GM06990 (cell line): ENCODE measurements around the gene ITCH.
A peak's percentile ranks its signal among the peaks of the same experiment; 100 is the strongest.

Experiments
- DNase-seq: peaks from one replicate; pipeline ENCODE4 v3.0.0-alpha.2; 2011; ENCODE audit not compliant: insufficient read length; ENCODE audit errors: extremely low read depth
- H3K27me3 ChIP-seq: replicated peaks from 2 replicates; pipeline ENCODE4 v1.6.0; 2011; ENCODE audit warnings: low read length; ENCODE audit not compliant: control insufficient read depth, insufficient read depth
- H3K36me3 ChIP-seq: 2 replicates; pipeline ENCODE4 v1.5.1; 2011; ENCODE audit warnings: low read length; ENCODE audit not compliant: control insufficient read depth, insufficient read depth
- H3K4me3 ChIP-seq: replicated peaks from 2 replicates; pipeline ENCODE4 v1.5.1; 2011; ENCODE audit warnings: low read depth, mild to moderate bottlenecking, control low read depth, low read length
- TF ChIP-seq, protein P1 (sequence below): IDR thresholded peaks from 2 replicates; pipeline ENCODE4 v1.5.1; 2011; ENCODE audit warnings: low read length, control low read depth, mild to moderate bottlenecking, inconsistent platforms; ENCODE audit not compliant: insufficient read depth, poor library complexity, severe bottlenecking

Gene ITCH

DNA sequence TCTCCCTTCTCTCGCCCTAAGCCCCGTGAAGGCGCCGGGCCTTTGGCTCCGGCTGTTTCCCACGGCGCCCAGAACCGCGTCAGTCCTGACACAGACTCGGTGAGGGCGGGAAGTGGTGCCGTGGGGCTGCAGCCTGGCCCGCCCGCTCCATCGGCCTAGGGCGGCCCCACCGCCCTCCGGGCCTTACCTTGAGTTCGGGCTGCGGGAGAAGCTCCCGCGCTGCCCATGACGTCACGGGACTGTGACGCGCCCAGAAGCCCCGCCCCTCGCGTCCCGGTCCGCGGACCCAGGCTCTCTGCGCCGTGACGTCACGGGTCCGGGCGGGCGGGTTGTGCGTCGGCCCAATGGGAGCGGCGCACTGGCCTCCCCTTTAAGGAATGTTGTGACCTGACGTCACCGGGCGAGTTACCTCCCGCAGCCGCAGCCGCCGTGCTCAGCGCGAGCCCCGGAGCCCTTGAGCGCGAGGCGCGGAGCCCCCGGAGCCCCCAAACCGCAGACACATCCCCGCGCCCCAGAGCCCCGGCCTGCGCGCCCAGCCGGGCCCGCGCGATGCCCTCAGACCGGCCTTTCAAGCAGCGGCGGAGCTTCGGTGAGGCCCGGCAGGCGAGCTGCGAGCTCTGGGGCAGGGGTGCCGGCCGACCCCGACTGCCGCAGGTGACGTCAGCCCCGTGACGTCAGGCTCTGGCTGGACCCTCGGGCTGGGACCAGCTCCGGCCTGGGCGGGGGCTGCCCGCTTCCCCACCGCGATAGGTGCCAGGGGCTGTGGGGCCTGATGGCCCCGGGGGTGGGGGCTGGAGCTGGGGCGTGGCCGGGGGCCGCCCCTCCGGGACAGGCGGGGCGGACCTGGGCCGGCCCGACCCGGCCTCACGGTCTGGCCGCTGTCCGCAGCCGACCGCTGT lies 195.5 kb downstream of the ITCH start, which contains the start of gene MAP1LC3A:
Gene MAP1LC3A, plus strand, starts transcription at position 399 of the 899 bp plus-strand sequence. Its CDS starts 151 bp downstream, at position 550.
- Histone ChIP-seq H3K4me3 (peak within 1 kb of the TSS; percentile 76), H3K27me3 (no peaks in the 10 kb centered on the region), H3K36me3 (no peaks in the 10 kb centered on the region; the same call in 1 of the 2 replicates)
- TF ChIP-seq, protein P1, sequence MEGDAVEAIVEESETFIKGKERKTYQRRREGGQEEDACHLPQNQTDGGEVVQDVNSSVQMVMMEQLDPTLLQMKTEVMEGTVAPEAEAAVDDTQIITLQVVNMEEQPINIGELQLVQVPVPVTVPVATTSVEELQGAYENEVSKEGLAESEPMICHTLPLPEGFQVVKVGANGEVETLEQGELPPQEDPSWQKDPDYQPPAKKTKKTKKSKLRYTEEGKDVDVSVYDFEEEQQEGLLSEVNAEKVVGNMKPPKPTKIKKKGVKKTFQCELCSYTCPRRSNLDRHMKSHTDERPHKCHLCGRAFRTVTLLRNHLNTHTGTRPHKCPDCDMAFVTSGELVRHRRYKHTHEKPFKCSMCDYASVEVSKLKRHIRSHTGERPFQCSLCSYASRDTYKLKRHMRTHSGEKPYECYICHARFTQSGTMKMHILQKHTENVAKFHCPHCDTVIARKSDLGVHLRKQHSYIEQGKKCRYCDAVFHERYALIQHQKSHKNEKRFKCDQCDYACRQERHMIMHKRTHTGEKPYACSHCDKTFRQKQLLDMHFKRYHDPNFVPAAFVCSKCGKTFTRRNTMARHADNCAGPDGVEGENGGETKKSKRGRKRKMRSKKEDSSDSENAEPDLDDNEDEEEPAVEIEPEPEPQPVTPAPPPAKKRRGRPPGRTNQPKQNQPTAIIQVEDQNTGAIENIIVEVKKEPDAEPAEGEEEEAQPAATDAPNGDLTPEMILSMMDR, result no peak
- peak; percentile 88 for DNase-seq

DNA sequence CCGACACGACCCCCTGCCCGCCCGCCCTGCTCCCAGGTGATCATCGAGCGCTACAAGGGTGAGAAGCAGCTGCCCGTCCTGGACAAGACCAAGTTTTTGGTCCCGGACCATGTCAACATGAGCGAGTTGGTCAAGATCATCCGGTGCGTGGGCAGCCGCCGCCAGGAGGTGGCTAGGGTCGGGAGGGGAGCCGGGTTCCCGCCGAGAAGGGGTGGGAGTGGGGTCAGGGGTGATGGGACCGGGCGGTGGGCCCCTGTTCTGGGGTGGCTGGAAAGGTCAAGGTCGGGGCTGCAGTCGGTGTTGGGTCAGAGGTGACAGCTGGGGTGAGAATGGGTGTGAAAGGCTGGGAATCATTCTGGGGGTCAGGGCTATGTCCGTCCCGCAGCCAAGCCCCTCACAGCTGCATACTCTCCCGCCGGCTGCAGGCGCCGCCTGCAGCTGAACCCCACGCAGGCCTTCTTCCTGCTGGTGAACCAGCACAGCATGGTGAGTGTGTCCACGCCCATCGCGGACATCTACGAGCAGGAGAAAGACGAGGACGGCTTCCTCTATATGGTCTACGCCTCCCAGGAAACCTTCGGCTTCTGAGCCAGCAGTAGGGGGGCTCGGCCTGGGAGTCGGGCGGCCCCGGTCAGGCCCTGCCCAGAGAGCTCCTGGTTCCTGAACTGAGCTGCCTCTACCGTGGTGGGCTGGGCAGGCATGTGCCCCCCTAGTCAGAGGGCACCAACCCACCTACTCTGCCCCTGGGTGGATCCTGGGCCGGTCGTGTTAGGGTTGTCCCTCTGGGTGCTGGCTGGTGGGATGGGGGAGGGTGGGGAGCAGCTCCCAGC lies 196.5 kb downstream of the ITCH start:
- Histone ChIP-seq H3K36me3 (no peaks in the 10 kb centered on the region; the same call in 1 of the 2 replicates), H3K27me3 (no peaks in the 10 kb centered on the region), H3K4me3 (no peak overlapping the region)
- no peak for DNase-seq
- TF ChIP-seq, protein P1, result no peak

DNA sequence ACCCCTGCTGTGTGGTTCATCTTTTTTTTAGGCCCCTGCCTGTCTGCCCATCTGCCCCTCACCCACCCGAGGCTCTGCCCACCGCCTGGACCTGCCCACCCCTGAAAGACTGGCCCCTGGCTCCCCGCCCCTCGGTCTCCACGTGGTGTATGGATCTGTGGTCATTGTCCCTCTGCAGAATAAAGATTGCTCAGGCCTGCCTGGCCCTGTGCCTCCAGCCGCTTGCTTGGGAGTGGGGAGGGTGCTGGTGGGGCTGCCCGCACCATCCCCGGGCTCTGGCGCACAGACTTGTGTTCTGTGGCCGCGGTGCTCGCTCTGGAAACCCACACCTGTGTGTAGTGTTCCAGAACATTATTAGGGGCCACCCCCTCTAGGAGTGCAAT lies 197.1 kb downstream of the ITCH start:
- TF ChIP-seq, protein P1, result no peak
- no peak for DNase-seq
- H3K27me3 ChIP-seq, result no peaks in the 10 kb centered on the region

DNA sequence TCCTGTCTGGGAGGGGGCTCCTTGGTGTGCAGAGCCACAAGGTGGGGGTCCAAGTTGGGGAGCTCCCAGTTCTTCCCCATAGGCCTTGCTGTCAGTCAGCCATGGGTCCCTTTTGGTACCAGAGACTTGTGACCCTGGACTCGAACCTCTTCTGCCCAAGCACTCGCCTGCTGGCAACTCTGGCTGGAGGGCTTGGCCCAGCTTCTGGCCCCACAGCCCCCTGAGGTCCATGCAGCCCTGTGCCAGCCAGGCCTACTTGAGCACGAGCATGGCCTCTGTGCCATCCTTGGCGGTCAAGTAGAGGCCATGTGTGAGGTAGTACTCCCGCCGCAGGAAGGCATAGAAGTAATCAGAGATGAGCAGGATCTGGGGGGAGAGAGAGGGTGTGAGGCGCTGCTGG lies 197.5 kb downstream of the ITCH start:
- no peaks in the 10 kb centered on the region; the same call in 1 of the 2 replicates for H3K36me3 ChIP-seq
- no peak overlapping the region for H3K4me3 ChIP-seq
- TF ChIP-seq, protein P1, result no peak
- H3K27me3 ChIP-seq, result no peaks in the 10 kb centered on the region
- no peak for DNase-seq

More for the DNA sequence above, 197.1 kb downstream of the ITCH start:
- H3K36me3 ChIP-seq, result no peaks in the 10 kb centered on the region; the same call in 1 of the 2 replicates
- no peak overlapping the region for H3K4me3 ChIP-seq
